Stimulated activated CD4-positive, alpha-beta T cell treated with anti-CD3 and anti-CD28 coated beads, Interleukin-12 subunit alpha, Interleukin-12 subunit beta, amount 100 ng/mL, for 24 hours (primary cell): ENCODE results near the gene ANKRD34A.

Source experiments
- DNase-seq, 2 experiments: peaks; one replicate each; pipeline ENCODE4 v3.0.0-alpha.2; 2020; ENCODE audit warnings: low read depth in 2 of 2

The ANKRD34A gene

GRCh38 chr1:145967288-145967687 lies 2.9 kb upstream of the ANKRD34A start:
- DNase-seq: no peak

DNA sequence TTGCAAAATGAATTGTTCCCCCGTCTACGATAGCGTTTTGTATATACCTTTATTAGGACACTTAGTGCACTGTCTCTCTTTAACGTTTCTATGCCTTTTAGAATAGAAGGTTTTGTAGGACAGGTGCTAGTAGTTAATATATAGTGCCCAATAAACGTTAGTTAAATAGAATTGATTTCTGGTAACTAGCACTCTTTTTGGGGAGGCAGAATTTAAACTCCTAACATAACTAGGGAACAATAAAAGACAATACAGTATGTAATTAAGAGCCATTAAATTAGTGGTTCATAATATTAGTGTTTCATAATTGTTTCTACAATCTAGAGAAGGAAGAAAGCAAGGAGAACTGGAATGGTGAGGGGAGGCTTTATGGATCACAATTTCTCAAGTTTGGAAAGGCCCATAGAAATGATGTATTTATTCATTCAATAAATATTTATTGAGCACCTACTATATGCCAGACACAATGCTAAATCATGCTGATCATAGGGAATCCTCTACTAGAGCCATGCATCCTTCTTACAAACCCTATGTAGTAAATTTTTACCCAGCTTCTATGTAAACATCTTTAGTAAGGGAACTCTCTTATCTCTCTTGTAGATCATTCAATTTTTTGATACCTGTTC lies 857 bp upstream of the ANKRD34A start:
- DNase-seq: no peak

DNA sequence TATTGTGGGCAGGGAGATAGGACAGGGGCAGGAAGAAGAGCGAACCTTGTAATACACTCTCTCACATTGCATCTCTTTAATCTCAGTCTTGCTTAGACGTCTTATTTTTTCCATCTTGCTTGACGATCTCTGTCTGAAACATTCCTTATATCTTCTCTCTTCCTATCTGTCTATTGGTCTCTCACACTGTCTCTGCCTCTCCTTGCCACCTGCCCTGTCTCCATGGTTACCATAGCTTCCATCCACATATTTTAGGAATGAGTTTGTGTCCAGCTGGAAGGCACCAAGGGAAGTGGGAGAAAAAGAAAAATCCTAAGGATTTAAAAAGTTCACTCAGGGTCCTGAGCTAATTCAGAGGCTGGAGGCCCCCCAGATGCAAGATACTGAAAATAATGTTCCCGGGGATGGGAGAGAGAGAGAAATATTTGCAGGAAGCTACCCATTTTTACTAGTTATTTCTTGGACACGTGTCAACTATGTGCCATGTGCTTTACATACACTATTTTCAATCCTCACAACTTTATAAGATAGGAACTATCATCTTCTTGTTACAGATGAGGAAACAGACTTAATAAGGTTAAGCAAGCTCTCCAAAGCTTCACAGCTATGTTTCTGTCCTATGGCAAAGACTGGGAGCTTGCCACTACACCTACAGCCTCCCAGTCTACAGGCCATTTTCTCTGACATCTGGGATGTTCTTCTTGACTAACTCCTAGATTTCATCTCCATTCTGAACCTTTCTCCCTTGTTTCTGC lies 933 bp downstream of the ANKRD34A start:
- DNase-seq: no peak

GRCh38 chr1:145962157-145963102 lies 1.9 kb downstream of the ANKRD34A start:
- DNase-seq: no peak

- DNase-seq: peak; percentile 47 to 59
These were observed 2.8 kb downstream of the ANKRD34A start for GRCh38 chr1:145961425-145962156.

DNA sequence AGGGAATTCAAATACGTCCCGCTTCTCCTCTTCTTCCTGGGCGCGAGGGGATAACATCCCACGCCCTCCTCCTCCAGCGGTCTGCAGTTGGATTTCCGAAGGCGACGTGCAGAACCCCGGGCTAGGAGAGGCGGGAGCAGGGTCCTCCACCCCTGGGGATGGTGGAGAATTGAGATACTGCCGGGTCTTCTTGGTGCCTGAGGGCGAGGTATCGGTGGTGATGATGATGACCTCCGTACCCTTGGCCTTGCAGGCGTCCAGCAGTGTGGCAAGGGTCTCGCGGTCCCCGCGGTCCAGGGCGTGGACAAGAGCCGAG lies 3.3 kb downstream of the ANKRD34A start:
- DNase-seq: no peak

GRCh38 chr1:145960468-145961108 lies 3.8 kb downstream of the ANKRD34A start:
- DNase-seq: no peak

- DNase-seq: no peak
These were observed 4.4 kb downstream of the ANKRD34A start for GRCh38 chr1:145959957-145960467.

- no peak for DNase-seq
These were observed 5.0 kb downstream of the ANKRD34A start for GRCh38 chr1:145959333-145959732.

DNA sequence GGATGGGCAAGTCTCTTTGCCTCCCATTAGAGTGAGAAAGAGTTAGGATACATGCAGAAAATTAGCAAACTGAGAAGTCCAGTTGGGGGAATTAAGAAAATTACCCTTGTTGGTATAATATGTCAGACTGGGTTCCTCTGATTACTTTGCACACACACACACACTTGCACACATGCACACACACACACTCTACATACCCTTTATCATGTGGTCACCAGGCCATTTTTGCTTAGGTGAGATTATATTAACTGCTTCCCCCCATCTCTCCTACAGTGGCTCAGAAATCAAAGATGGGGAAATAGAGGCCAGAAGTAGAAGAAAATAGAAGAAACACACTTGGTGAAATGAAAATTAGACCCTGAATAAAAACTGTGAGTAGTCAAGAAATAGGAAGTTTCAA lies 5.6 kb downstream of the ANKRD34A start:
- no peak for DNase-seq

GRCh38 chr1:145957443-145958319 lies 6.7 kb downstream of the ANKRD34A start, which contains the start of gene LIX1L:
Gene LIX1L, minus strand, starts transcription at chr1:145958017. Its CDS starts 90 bp downstream, at chr1:145957927.
- DNase-seq: peak; percentile 87 to 95

DNA sequence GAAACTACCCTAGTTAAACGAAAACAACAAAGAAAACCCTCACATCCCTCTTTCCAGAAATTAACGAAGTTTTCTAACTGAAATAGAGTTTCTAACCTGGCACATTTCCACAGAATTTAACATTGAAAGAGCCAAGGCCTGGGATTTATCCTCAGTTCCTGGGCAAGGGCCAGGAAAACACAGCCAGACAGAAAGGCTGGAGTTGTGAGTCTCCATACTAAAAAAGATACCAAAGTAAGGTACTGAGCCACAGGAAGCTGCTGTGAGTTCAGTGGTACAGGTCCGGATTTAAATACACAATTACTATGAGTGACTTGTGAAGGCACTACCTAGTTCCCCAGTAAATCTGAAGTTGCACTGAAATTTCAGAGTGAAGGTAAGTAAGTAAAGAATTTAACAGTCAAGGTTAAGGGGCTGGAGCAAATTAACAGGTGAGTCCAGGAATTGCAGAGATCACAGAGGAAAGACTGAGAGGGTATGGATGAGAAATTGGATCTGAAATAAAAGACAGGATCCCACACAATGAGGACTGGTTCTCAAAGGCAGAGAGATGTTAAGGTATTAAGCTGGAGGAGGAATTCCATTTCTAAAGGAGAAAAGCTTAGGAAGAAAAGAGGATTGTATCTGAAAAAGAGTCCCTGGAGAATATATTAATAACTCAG lies 7.5 kb downstream of the ANKRD34A start:
- DNase-seq: no peak

DNA sequence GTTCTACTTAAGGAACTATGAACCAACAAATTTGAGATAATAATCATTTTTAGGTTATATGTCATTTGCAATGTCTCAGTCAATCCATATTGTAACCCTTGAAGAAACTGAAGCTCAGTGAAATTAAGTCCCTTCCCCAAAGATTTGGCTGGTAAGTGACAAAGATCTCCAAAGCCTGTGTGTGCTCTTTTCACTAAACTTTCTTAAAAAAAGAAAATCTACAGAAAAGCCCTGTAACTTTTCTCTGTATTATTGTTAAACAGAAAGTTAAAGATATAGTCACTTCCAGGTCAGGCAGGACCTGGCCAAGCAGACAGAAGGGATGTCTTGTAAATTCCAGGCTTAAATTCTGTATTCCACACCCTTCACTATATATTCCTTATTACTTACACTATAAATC lies 8.0 kb downstream of the ANKRD34A start:
- DNase-seq: no peak

- DNase-seq: no peak
These were observed 8.9 kb downstream of the ANKRD34A start for GRCh38 chr1:145955436-145955835.

GRCh38 chr1:145953861-145954260 lies 10.5 kb downstream of the ANKRD34A start:
- no peak for DNase-seq

- no peak for DNase-seq
These were observed 11.5 kb downstream of the ANKRD34A start for GRCh38 chr1:145952903-145953302.

DNA sequence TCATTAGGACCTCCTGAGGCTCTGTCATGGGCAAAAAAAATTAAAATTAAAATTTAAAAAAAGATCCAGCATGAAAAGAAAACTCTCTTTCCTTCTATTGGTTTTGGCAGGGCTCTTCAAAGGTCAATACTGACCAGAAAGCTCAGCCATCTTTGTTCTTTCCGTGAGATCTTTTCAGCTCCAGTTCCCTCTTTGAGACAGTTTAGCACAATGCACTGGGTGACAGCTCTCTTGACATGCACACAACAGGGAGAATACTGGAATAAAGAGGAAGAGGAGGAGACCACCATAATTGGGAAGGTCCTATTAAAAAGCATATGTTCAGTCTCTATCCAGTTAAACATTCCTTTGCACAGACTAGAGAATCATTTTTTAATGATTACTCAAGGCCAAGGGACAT lies 12.8 kb downstream of the ANKRD34A start:
- no peak for DNase-seq

DNA sequence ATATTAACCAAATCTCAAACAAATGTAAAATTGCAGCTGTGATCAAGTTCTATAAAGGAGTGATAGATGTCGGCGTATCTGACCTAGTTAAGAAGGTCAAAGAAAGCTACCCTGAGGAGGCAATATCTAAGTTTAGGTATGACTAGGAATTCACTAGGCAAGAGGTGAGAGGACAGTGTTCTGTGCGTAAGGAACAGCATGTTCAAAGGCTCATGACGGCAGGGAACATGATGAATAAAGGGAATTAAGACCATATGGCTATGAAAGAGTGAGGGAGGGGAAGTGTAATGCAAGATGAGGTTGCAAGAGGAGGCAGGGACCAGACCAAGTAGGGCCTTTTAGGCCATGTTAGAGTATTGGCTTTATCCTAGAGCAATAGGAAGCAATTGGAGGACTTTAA lies 15.2 kb downstream of the ANKRD34A start:
- no peak for DNase-seq

DNA sequence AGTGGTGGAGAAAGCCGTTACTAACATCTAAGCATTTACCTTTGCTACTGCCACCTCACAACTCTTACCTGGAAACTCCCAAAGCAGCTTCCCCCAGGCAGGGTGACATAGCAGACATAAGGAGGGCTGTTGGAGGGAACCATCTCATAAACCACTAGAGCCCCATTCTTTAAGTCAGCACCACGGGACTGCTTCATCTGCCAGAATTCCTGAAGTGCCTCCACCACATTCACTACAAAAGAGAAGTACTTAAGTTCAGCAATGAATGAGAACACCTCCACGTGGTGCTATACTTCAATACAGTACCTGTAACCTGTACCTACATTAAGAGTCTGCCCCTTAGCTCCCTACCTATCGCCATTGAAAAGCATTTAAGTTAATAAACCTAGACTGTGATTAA lies 16.8 kb downstream of the ANKRD34A start:
- DNase-seq: no peak
